ENCODE results near the gene TMC1. TPM values are rescaled to one million over a fixed set of nuclear protein-coding genes. Genes with fewer than 3 reads are reported as not detected.

Gene TMC1
- total and polyA plus RNA-seq, 2 of the 13 experiments (the other 11 are each of a cell fraction or from before 2014, with no cell fraction given) = 0.02 to 0.03 TPM

DNA sequence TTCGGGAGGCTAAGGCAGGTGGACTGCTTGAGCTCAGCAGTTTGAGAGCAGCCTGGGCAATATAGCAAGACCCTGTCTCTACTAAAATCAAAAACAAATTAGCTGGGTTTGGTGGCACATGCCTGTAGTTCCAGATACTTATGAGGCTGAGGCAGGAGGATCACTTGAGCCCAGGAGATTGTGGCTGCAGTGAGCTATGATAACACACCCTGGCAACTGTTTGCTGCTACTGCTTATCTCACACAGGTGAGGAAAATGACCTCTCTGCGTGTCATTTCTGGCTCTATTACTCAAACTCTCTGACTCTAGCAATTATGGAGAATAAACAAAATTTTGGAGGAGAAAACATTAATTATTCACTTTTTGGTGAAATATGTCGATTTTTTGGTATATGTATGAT is 45.3 kb upstream of the TMC1 start:
- Histone ChIP-seq H3K4me3 (replicated peaks in 1 of 3; ENCODE audit: insufficient read depth in 1 of 3, low read depth in 2 of 3, low read length in 3 of 3) (no peak overlapping the region), H3K79me2 (ENCODE audit: insufficient read depth, low read length) (no peaks in the 10 kb centered on the region), H3K4me1 (ENCODE audit: insufficient read depth, low read length) (peaks cover 31% of the 10 kb centered on the region), H3K27ac (ENCODE audit: extremely low read length, insufficient read depth, low read length) (no peak overlapping the region), H4K20me1 (ENCODE audit: insufficient read depth, low read length) (no peaks in the 10 kb centered on the region), H2AFZ (ENCODE audit: low read length) (no peak overlapping the region), H3K9ac (ENCODE audit: insufficient read depth, low read depth, low read length) (no peak overlapping the region), H3K27me3 (ENCODE audit: control insufficient read depth in 1 of 2, insufficient read depth in 2 of 2, low read length in 2 of 2) (no peaks in the 10 kb centered on the region), H3K9me3 (ENCODE audit: low read length) (no peaks in the 10 kb centered on the region), H3K36me3 (replicated peaks in 1 of 2; ENCODE audit: control insufficient read depth in 1 of 2, insufficient read depth in 2 of 2, low read length in 2 of 2) (no peaks in the 10 kb centered on the region), H3K4me2 (ENCODE audit: low read depth, low read length) (no peak overlapping the region)
- ChIA-PET CTCF (ENCODE audit: low intra/inter-chr PET ratio, low total read pairs) (no interaction called here), POLR2A (no interaction called here)
- no peak for ATAC-seq
- DNase-seq (ENCODE audit: low spot score) = no peak
- intact Hi-C loops (cut with micrococcal nuclease; ENCODE audit: unreplicated experiment) = loop anchor here (5.0 to 10.0 kb wide), 2 partner anchors 109 to 1549 kb away; partner anchors contain the start of gene ZFAND5
- no peak for FAIRE-seq
- 42% methylated on average over 3 of the region's 3 CpGs for WGBS (ENCODE audit: low lambda C conversion rate)
- in situ Hi-C loops (cut with HindIII; ENCODE audit: extremely low pct_ligation_motif_present, low pct_unique_long_range_greater_than_20kb) = no loop called here
- BruUV-seq (replicated peaks) = no TSS peak
- TF ChIP-seq CCAR2 (optimal IDR thresholded peaks at IDR 0.05; ENCODE audit: low read depth, low read length) = no peak
- TF ChIP-seq ZNF3 (CRISPR knock-in tag; IDR thresholded peaks at IDR 0.05) = no peak
- TF ChIP-seq PHB2 (IDR thresholded peaks at IDR 0.05; ENCODE audit: partially characterized antibody) = no peak
- no peak for TF ChIP-seq ZNF557 (CRISPR knock-in tag; IDR thresholded peaks at IDR 0.05)

DNA sequence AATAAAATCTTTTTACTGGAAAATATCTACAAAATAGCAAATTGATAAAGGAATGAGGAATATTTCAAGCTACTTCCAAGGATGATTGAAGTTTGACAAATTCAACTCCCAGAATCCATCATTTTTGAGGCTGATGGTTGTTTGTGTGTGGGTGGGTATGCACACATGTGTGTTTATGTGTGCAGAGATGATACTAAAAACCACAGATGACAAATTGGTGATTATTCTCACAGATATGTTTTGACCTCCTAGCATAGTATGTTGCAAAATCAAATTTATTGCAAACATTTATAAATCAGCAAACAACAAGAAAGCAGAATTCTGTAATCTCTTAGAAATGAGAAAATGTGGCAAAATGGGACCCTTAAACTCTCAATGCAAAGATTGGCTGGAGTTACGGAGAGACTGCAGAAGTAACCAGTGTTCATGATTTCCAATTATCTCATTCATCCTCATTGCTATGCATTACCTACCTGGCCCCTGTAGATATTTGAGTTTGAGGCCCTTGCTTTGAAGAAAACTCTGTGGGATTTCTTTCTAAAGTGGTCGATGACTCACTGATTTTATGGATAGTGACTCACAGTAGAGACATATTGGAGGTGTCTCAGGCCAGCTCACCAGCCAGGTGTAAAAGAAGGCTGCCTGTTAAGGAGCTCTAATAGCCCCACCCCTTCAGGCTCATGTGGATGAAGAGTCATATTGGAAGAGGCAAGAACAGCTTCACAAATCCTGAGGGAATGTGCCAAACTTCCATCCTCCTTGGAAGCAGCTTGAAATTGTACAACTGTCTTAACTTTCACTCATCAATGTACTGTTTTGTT is 44.6 kb upstream of the TMC1 start:
- POLR2A ChIA-PET = interaction anchor here (2.7 kb wide), 1 partner anchor 111 kb away, joined by 7 read pairs; the partner anchor contains the start of gene ZFAND5
- TF ChIP-seq, protein P1, sequence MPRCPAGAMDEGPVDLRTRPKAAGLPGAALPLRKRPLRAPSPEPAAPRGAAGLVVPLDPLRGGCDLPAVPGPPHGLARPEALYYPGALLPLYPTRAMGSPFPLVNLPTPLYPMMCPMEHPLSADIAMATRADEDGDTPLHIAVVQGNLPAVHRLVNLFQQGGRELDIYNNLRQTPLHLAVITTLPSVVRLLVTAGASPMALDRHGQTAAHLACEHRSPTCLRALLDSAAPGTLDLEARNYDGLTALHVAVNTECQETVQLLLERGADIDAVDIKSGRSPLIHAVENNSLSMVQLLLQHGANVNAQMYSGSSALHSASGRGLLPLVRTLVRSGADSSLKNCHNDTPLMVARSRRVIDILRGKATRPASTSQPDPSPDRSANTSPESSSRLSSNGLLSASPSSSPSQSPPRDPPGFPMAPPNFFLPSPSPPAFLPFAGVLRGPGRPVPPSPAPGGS (CRISPR knock-in tag; IDR thresholded peaks at IDR 0.05) = no peak
- TF ChIP-seq, protein P2, sequence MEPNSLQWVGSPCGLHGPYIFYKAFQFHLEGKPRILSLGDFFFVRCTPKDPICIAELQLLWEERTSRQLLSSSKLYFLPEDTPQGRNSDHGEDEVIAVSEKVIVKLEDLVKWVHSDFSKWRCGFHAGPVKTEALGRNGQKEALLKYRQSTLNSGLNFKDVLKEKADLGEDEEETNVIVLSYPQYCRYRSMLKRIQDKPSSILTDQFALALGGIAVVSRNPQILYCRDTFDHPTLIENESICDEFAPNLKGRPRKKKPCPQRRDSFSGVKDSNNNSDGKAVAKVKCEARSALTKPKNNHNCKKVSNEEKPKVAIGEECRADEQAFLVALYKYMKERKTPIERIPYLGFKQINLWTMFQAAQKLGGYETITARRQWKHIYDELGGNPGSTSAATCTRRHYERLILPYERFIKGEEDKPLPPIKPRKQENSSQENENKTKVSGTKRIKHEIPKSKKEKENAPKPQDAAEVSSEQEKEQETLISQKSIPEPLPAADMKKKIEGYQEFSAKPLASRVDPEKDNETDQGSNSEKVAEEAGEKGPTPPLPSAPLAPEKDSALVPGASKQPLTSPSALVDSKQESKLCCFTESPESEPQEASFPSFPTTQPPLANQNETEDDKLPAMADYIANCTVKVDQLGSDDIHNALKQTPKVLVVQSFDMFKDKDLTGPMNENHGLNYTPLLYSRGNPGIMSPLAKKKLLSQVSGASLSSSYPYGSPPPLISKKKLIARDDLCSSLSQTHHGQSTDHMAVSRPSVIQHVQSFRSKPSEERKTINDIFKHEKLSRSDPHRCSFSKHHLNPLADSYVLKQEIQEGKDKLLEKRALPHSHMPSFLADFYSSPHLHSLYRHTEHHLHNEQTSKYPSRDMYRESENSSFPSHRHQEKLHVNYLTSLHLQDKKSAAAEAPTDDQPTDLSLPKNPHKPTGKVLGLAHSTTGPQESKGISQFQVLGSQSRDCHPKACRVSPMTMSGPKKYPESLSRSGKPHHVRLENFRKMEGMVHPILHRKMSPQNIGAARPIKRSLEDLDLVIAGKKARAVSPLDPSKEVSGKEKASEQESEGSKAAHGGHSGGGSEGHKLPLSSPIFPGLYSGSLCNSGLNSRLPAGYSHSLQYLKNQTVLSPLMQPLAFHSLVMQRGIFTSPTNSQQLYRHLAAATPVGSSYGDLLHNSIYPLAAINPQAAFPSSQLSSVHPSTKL (CRISPR knock-in tag; IDR thresholded peaks at IDR 0.05) = 0 out of 2 replicates have a peak, but pooled peaks have one; percentile 10
- 0 out of 4 replicates have a peak, but pooled peaks of 1 of the 2 experiments have one; percentile 13 for TF ChIP-seq EP300 (IDR thresholded peaks at IDR 0.05; ENCODE audit: low read depth in 2 of 2, low read length in 2 of 2)
- no peak for TF ChIP-seq EP300 (CRISPR knock-in tag; IDR thresholded peaks at IDR 0.05; ENCODE audit: borderline replicate concordance)
- TF ChIP-seq, protein P3, sequence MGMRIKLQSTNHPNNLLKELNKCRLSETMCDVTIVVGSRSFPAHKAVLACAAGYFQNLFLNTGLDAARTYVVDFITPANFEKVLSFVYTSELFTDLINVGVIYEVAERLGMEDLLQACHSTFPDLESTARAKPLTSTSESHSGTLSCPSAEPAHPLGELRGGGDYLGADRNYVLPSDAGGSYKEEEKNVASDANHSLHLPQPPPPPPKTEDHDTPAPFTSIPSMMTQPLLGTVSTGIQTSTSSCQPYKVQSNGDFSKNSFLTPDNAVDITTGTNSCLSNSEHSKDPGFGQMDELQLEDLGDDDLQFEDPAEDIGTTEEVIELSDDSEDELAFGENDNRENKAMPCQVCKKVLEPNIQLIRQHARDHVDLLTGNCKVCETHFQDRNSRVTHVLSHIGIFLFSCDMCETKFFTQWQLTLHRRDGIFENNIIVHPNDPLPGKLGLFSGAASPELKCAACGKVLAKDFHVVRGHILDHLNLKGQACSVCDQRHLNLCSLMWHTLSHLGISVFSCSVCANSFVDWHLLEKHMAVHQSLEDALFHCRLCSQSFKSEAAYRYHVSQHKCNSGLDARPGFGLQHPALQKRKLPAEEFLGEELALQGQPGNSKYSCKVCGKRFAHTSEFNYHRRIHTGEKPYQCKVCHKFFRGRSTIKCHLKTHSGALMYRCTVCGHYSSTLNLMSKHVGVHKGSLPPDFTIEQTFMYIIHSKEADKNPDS (CRISPR knock-in tag; IDR thresholded peaks at IDR 0.05) = no peak
- TF ChIP-seq FOSL2 (CRISPR knock-in tag; IDR thresholded peaks at IDR 0.05) = peak; percentile 88

More for the DNA sequence above, 44.6 kb upstream of the TMC1 start:
- Histone ChIP-seq H3K4me1 (ENCODE audit: insufficient read depth, low read length) (peaks cover 34% of the 10 kb centered on the region), H3K36me3 (replicated peaks in 1 of 2; ENCODE audit: control insufficient read depth in 1 of 2, insufficient read depth in 2 of 2, low read length in 2 of 2) (no peaks in the 10 kb centered on the region), H3K27ac (ENCODE audit: extremely low read length, insufficient read depth, low read length) (no peak overlapping the region), H3K79me2 (ENCODE audit: insufficient read depth, low read length) (no peaks in the 10 kb centered on the region), H2AFZ (ENCODE audit: low read length) (no peak overlapping the region), H3K27me3 (ENCODE audit: control insufficient read depth in 1 of 2, insufficient read depth in 2 of 2, low read length in 2 of 2) (no peaks in the 10 kb centered on the region), H3K9me3 (ENCODE audit: low read length) (no peaks in the 10 kb centered on the region), H3K4me2 (ENCODE audit: low read depth, low read length) (0 out of 2 replicates have a peak overlapping the region, but pooled peaks have one; percentile 72), H4K20me1 (ENCODE audit: insufficient read depth, low read length) (no peaks in the 10 kb centered on the region), H3K9ac (ENCODE audit: insufficient read depth, low read depth, low read length) (no peak overlapping the region), H3K4me3 (replicated peaks in 1 of 3; ENCODE audit: insufficient read depth in 1 of 3, low read depth in 2 of 3, low read length in 3 of 3) (no peak overlapping the region)
- no peak for FAIRE-seq
- no TSS peak for BruUV-seq (replicated peaks)
- CTCF ChIA-PET (ENCODE audit: low intra/inter-chr PET ratio, low total read pairs) = no interaction called here
- ATAC-seq = no peak
- peak; percentile 63 for DNase-seq (ENCODE audit: low spot score)
- in situ Hi-C loops (cut with HindIII; ENCODE audit: extremely low pct_ligation_motif_present, low pct_unique_long_range_greater_than_20kb) = no loop called here
- WGBS (ENCODE audit: low lambda C conversion rate) = 9% methylated on average over 2 of the region's 2 CpGs
- intact Hi-C loops (cut with micrococcal nuclease; ENCODE audit: unreplicated experiment) = loop anchor here (5.0 to 10.0 kb wide), 2 partner anchors 110 to 1548 kb away; partner anchors contain the start of gene ZFAND5

All from HepG2 (cell line).